ENCODE results near the gene MYO19.

- TF ChIP-seq, protein P1, sequence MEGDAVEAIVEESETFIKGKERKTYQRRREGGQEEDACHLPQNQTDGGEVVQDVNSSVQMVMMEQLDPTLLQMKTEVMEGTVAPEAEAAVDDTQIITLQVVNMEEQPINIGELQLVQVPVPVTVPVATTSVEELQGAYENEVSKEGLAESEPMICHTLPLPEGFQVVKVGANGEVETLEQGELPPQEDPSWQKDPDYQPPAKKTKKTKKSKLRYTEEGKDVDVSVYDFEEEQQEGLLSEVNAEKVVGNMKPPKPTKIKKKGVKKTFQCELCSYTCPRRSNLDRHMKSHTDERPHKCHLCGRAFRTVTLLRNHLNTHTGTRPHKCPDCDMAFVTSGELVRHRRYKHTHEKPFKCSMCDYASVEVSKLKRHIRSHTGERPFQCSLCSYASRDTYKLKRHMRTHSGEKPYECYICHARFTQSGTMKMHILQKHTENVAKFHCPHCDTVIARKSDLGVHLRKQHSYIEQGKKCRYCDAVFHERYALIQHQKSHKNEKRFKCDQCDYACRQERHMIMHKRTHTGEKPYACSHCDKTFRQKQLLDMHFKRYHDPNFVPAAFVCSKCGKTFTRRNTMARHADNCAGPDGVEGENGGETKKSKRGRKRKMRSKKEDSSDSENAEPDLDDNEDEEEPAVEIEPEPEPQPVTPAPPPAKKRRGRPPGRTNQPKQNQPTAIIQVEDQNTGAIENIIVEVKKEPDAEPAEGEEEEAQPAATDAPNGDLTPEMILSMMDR (conservative IDR thresholded peaks at IDR 0.05; ENCODE audit: low read length): no peak
- no peak for TF ChIP-seq EZH2phosphoT487 (IDR thresholded peaks at IDR 0.05; ENCODE audit: borderline replicate concordance, low read depth, low read length)
Observed at GRCh38 chr17:36525888-36526287, 8.8 kb downstream of the MYO19 start.

All from OCI-LY7 (cell line).